ENCODE results near the gene CDC42. TPM values are rescaled to one million over a fixed set of nuclear protein-coding genes. Genes with fewer than 3 reads are reported as not detected.
A peak's percentile ranks its signal among the peaks of the same experiment; 100 is the strongest.

The CDC42 gene
- total and polyA plus RNA-seq, 9 of the 15 experiments (the other 6 are each of a cell fraction or from before 2014, with no cell fraction given) = 186 to 398 (median 325) TPM

DNA sequence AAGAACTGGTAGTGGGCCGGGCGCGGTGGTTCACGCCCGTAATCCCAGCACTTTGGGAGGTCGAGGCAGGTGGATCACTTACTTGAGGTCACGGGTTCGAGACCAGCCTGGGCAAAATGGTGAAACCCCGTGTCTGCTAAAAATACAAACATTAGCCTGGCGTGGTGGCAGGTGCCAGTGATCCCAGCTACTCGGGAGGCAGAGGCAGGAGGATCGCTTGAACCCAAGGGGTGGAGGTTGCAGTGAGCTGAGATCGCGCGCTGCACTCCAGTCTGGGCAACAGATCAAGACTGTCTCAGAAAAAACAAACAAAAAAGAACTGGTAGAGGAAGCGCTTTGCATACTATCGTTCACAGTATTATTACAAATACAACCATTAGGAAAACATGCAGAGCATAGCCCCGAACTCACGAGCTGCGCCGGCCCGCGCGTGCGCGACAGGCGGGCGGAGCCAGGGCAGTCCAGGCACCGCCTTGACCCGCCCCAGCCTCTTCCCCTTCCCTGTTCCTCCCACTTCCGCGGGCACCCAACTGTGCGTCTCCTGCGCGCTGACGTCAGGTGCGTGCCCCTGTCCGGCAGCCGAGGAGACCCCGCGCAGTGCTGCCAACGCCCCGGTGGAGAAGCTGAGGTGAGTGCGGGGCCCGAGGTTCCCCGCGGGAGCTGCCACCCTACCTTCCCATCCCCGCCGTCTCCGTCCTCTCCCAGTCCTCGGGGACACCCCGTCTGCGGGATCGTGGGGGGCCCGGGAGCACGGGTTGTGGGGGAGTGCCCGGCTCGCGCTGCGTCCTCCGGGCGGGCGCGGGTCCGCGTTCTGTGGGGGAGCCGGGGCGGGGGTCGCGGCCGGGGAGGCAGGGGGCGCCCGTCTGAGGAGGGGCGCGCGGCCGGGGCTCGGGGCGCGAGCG is at the start of gene CDC42 (continued):
- TF ChIP-seq SNRNP70 (optimal IDR thresholded peaks at IDR 0.05; ENCODE audit: low read depth, low read length) (no peak), TCF3 (CRISPR knock-in tag; IDR thresholded peaks at IDR 0.05) (peak; percentile 47), ARID1B (IDR thresholded peaks at IDR 0.05) (no peak), SIN3B (IDR thresholded peaks at IDR 0.05; ENCODE audit: low read depth) (no peak), BRD9 (IDR thresholded peaks at IDR 0.05; ENCODE audit: low read depth, partially characterized antibody) (peak; percentile 4), MYC (IDR thresholded peaks at IDR 0.05; ENCODE audit: low read depth, low read length) (peak; percentile 79; the same call in 1 of the 2 replicates), MYC (CRISPR knock-in tag; IDR thresholded peaks at IDR 0.05; ENCODE audit: borderline replicate concordance, low read depth) (no peak), ATF7 (IDR thresholded peaks at IDR 0.05) (peak; percentile 97), RBM34 (IDR thresholded peaks at IDR 0.05; ENCODE audit: borderline replicate concordance, insufficient read depth, low read length) (peak; percentile 20; the same call in 1 of the 2 replicates), ZNF764 (CRISPR knock-in tag; IDR thresholded peaks at IDR 0.05; ENCODE audit: low read depth) (no peak), ELF2 (CRISPR knock-in tag; IDR thresholded peaks at IDR 0.05) (peak; percentile 74), CHD4 (IDR thresholded peaks at IDR 0.05; ENCODE audit: insufficient read depth, insufficient replicate concordance, low read depth, low read length, poor library complexity, severe bottlenecking) (peak; percentile 35), FOXP1 (CRISPR knock-in tag; IDR thresholded peaks at IDR 0.05) (no peak; the same call in 1 of the 2 replicates), ZBTB12 (CRISPR knock-in tag; IDR thresholded peaks at IDR 0.05) (peak; percentile 92), MECOM (CRISPR knock-in tag; IDR thresholded peaks at IDR 0.05) (no peak), NRF1 (conservative IDR thresholded peaks at IDR 0.05 in 1 of 2, IDR thresholded peaks at IDR 0.05 in 1 of 2) (peak; percentile 99)
- TF ChIP-seq, protein P1, sequence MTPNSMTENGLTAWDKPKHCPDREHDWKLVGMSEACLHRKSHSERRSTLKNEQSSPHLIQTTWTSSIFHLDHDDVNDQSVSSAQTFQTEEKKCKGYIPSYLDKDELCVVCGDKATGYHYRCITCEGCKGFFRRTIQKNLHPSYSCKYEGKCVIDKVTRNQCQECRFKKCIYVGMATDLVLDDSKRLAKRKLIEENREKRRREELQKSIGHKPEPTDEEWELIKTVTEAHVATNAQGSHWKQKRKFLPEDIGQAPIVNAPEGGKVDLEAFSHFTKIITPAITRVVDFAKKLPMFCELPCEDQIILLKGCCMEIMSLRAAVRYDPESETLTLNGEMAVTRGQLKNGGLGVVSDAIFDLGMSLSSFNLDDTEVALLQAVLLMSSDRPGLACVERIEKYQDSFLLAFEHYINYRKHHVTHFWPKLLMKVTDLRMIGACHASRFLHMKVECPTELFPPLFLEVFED (CRISPR knock-in tag; conservative IDR thresholded peaks at IDR 0.05) = peak; percentile 79; the same call in 1 of the 2 replicates
- TF ChIP-seq, protein P2, sequence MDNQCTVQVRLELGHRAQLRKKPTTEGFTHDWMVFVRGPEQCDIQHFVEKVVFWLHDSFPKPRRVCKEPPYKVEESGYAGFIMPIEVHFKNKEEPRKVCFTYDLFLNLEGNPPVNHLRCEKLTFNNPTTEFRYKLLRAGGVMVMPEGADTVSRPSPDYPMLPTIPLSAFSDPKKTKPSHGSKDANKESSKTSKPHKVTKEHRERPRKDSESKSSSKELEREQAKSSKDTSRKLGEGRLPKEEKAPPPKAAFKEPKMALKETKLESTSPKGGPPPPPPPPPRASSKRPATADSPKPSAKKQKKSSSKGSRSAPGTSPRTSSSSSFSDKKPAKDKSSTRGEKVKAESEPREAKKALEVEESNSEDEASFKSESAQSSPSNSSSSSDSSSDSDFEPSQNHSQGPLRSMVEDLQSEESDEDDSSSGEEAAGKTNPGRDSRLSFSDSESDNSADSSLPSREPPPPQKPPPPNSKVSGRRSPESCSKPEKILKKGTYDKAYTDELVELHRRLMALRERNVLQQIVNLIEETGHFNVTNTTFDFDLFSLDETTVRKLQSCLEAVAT (IDR thresholded peaks at IDR 0.05) = peak in 1 of 2 experiments; percentile 90; a peak in 3 of 4 replicates
- TF ChIP-seq, protein P3, sequence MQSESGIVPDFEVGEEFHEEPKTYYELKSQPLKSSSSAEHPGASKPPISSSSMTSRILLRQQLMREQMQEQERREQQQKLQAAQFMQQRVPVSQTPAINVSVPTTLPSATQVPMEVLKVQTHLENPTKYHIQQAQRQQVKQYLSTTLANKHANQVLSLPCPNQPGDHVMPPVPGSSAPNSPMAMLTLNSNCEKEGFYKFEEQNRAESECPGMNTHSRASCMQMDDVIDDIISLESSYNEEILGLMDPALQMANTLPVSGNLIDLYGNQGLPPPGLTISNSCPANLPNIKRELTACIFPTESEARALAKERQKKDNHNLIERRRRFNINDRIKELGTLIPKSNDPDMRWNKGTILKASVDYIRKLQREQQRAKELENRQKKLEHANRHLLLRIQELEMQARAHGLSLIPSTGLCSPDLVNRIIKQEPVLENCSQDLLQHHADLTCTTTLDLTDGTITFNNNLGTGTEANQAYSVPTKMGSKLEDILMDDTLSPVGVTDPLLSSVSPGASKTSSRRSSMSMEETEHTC (IDR thresholded peaks at IDR 0.05) = peak; percentile 43; the same call in 1 of the 2 replicates
